H1 (cell line): ENCODE measurements around the gene ULK1. TPM values are rescaled to one million over a fixed set of nuclear protein-coding genes. Genes with fewer than 3 reads are reported as not detected.

Experiments used
- ASH2L ChIP-seq: fragments of 200-600, 300-600 bp; sonication (generic); IDR thresholded peaks from one replicate; pipeline ENCODE4 v1.7.1; 2017; ENCODE audit warnings: low read length
- BRCA1 ChIP-seq: IDR thresholded peaks from 2 replicates; pipeline ENCODE4 v1.6.1; 2012; ENCODE audit warnings: low read depth, low read length, improper control_type of control experiment
- EZH2 ChIP-seq: fragments of 200-600 bp; sonication (generic); IDR thresholded peaks from 2 replicates; pipeline ENCODE4 v1.7.1; 2012; ENCODE audit warnings: low read depth, mild to moderate bottlenecking, moderate library complexity, low read length, inconsistent platforms; ENCODE audit not compliant: severe bottlenecking
- GABPA ChIP-seq: IDR thresholded peaks from 2 replicates; pipeline ENCODE4 v1.6.1; 2011; ENCODE audit warnings: mild to moderate bottlenecking, low read length, moderate library complexity, borderline replicate concordance; ENCODE audit not compliant: insufficient read depth
- HDAC6 ChIP-seq: IDR thresholded peaks from one replicate; pipeline ENCODE4 v1.7.1; 2012; ENCODE audit warnings: low read depth, mild to moderate bottlenecking, inconsistent platforms, low read length, moderate library complexity
- JUN ChIP-seq: IDR thresholded peaks from 2 replicates; pipeline ENCODE4 v1.6.1; 2011; ENCODE audit warnings: low read depth, mild to moderate bottlenecking, improper control_type of control experiment, low read length
- RNF2 ChIP-seq: fragments of 200-900, 300-1000 bp; sonication (generic); IDR thresholded peaks from 2 replicates; pipeline ENCODE4 v1.7.1; 2016; ENCODE audit warnings: borderline replicate concordance, low read depth, mild to moderate bottlenecking, antibody characterized with exemption, low read length; ENCODE audit not compliant: poor library complexity, severe bottlenecking; ENCODE audit errors: missing control alignments
- SP1 ChIP-seq: IDR thresholded peaks from 2 replicates; pipeline ENCODE4 v1.6.1; 2011; ENCODE audit warnings: low read depth, low read length
- TAF1 ChIP-seq: IDR thresholded peaks from 2 replicates; pipeline ENCODE4 v1.6.1; 2011; ENCODE audit warnings: mild to moderate bottlenecking, low read depth, low read length
- TAF7 ChIP-seq: optimal IDR thresholded peaks from 2 replicates; pipeline ENCODE3; 2011; ENCODE audit warnings: low read depth, mild to moderate bottlenecking, inconsistent platforms, low read length, moderate library complexity, borderline replicate concordance
- polyA plus RNA-seq, 7 experiments: library from polyadenylated mRNA; depleted of rRNA in 3 of 7; stranded (reverse) in 5 of 7; unstranded in 2 of 7; fragments of >200 nt in 5 of 7; fragments of 200-250 nt in 2 of 7; gene quantifications; 1 replicate in 5 of 7; 2 replicates in 1 of 7; 4 replicates in 1 of 7; pipeline versions ENCODE4 v1.2.1 to v1.2.3, GENCODE V29; 2011 to 2013; ENCODE audit warnings: missing spikeins in 2 of 7, mixed read lengths in 2 of 7
- total RNA-seq: library from RNA; stranded (reverse); fragmentation: NEBNext Ultra II Directional; extraction: Animal tissue kit (Norgen Biotek cat#: 25700); gene quantifications from 2 replicates; pipeline ENCODE4 v1.2.1, GENCODE V29; 2021

ULK1 gene
- total and polyA plus RNA-seq, 2 of the 8 experiments (the other 6 are each of a cell fraction or from before 2014, with no cell fraction given), result 13.0 to 44.1 TPM

DNA sequence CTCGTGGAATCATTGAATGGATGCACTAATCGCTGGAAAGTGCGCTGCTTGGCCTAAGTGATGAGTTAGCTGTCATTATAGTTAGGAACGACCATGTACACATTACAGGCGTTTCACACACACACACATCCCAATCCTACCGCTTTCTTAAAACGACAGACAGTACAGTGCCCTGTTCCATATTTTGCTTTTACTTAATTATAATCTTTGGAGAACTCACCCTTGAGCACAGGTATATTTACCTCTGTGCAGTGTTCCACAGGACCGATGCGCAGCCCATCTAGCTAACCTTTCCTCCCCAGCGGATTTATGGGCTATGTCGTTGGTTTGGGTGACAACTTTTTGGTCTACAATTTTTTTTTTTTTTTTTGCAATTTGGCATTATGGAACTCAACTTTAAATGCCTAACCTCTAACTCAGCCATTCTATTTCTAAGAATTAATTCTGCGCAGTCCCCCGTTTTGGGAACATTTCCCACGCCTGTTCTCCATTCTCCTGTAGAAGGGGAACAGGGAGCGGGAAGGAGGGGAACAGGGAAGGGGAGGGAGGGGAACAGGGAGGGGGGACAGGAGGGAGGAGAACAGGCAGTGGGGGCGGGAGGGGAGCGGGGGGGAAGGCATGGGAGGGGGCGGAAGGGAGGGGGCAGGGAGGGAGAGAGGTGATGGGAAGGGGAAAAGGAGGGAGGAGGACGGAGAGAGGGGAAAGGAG, 663 bp upstream of the ULK1 start (continued):
- no peak for TF ChIP-seq EZH2
- no peak for TF ChIP-seq SP1
- no peak for TF ChIP-seq TAF7
- TF ChIP-seq RNF2, result no peak
- TF ChIP-seq TAF1, result no peak
- no peak for TF ChIP-seq HDAC6
- TF ChIP-seq BRCA1, result no peak
- TF ChIP-seq ASH2L, result no peak
- no peak for TF ChIP-seq GABPA
- no peak for TF ChIP-seq JUN
- TF ChIP-seq, all 59 proteins: peak for 0
